ENCODE data around the gene DPT.

DPT gene

GRCh38 chr1:168698453-168698852, 30.6 kb downstream of the DPT start:
- DNase-seq (ENCODE audit: low read depth) = no peak

DNA sequence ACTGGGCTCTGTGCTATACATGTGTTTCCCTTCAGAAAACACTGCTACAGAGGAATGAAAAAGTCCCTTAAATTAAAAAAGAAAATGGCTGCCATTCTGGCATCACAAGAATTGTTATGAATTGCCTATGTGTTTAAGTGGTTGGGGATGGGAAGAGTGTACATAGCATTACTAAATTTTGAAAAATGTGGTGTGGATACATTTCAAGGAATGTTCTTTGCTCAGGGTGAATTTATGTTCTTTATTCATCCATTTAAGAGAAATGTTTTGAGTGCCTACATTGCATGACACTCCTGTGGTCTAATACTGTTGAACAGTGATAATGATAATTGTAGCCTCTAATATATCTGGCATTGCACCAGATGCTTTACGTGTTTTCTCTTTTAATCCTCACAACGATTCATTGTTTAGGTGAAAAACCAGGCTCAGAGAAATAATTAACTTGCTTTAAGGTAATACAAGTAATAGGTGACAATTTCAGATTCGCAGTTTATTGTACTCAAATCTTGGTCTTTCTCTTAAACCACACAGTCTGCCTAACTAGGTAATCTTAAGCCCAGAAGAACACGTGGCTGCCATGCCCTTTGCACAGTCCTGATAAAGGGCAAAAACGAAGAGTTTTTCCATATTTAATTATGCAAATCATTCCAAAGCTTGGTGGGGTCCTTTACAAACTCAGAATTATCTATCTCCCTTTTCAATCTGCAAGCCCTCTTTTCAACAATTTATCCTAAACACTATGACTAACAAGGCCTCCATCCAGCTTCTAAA, 31.5 kb downstream of the DPT start:
- no peak for DNase-seq (ENCODE audit: low read depth)

- no peak for DNase-seq (ENCODE audit: low read depth)
These were observed 32.8 kb downstream of the DPT start for GRCh38 chr1:168696125-168696760.

GRCh38 chr1:168693872-168694238, 35.2 kb downstream of the DPT start:
- DNase-seq (ENCODE audit: low read depth) = no peak

GRCh38 chr1:168693197-168693871, 35.7 kb downstream of the DPT start:
- DNase-seq (ENCODE audit: low read depth) = no peak

GRCh38 chr1:168692472-168692871, 36.5 kb downstream of the DPT start:
- DNase-seq (ENCODE audit: low read depth) = no peak

- DNase-seq (ENCODE audit: low read depth) = no peak
These were observed 37.5 kb downstream of the DPT start for GRCh38 chr1:168691541-168691940.

DNA sequence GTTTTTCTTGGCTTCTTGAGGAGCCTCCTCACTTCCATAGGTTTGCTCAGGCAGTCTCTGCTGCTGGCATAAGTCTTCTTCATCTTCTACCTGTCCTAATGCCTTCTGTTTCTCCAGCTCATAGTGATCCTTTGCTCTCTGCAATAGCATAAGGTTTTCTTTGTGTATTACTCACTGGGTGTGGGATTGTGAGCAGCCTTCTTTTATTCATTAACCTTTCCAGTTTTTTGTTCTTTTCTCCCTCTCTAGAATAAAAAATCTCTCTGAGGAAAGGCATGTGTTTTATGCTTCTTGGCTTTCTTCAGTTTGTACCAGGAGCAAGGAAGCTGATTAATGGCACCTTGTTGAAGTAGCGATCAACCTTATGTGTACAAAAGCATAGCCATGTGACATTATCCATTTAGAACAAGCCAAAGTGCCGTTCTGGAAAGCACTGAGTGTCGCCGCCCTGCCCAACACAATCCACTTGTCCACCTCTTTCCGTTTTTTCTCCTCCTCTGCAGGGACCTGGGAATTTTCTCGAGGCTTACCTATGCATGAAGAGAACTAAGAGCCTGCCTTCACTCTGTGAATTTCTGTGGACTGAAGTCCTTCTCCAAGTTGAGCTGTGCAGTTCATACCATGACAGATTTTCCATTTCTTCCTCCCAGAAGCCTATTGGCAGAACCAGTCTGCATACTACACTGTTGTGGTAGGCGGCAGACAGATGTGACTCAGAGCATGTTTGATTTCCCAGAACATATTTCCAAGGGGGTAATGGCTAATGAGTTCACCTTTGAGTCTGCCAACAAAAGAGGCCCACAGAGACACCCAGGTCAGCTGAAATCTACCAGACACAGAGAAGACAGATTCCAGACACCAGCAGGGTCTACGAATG, 39.0 kb downstream of the DPT start:
- no peak for DNase-seq (ENCODE audit: low read depth)

DNA sequence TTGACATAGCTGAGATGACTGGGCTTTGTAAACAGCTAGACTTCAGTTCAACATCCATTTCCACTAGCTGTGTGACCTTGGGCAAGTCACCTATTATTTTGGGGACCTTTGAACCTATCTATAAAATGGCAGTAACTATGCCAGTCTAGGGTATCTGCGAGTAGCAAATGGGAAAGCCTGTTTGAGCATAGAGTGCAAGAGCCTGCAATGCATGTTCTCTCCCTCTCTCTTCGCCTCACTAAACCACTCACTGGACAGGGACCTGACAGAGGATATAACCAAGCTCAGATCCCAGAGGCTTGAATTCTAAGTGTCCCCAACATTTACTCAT, 39.7 kb downstream of the DPT start:
- no peak for DNase-seq (ENCODE audit: low read depth)

GRCh38 chr1:168688644-168689326, 40.2 kb downstream of the DPT start:
- no peak for DNase-seq (ENCODE audit: low read depth)

- no peak for DNase-seq (ENCODE audit: low read depth)
These were observed 41.2 kb downstream of the DPT start for GRCh38 chr1:168687816-168688215.

DNA sequence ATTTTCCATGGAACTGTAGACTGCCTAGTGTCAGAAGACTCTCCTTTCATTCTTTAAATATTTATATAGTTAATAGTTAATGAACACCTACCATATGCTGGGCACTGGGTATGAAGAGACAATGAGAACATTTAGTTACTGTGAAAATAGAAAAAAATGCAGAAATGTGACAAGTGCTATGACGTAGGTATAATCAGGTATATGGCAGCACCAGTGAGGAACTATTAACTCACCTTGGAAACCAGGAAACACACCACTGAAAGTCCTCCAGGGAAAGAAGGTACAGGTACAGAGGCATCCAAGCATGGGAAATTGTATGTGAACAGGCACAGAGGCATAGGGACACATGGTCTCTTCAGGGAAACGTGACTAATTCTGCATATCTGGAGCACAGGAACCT, 42.3 kb downstream of the DPT start:
- no peak for DNase-seq (ENCODE audit: low read depth)

DNA sequence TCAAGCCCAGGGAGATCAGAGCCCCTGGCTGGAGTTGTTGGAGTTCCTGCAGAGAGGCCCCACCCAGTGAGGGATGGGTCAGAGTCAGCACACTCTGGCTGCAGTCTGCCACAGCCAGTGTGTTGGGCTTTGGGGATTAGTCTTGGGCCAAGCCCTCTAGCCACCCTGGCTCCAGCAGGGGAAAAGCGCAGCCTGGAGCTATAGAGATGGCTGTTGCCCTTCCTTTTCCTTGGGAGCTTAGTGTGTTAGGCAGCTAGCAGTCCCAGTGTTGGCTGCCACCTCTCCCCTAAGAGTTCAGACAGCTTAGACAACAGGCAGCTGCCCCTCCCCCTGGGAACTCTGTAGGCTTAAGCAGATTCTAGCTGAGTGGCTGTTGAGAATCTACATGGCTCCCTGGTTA, 45.1 kb downstream of the DPT start:
- no peak for DNase-seq (ENCODE audit: low read depth)

DNA sequence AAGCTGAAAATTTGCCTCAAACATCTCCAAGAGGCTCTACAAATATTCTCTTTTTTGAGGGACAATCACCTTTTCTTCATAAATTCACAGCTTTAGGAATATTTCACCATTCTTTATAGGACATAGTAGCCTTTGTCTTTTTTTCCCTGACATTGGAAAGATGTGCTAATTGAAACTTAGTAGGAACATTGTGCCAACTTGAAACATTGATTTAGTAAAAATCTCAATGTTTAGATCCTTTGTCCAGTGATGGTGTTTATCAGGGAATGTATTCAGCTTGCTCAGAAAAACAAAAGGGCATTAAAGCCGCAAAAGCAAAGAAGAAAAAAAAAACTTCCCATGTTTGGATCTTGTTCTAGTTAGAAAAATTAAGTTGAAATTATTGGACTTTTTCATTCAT, 52.1 kb downstream of the DPT start:
- no peak for DNase-seq (ENCODE audit: low read depth)

DNA sequence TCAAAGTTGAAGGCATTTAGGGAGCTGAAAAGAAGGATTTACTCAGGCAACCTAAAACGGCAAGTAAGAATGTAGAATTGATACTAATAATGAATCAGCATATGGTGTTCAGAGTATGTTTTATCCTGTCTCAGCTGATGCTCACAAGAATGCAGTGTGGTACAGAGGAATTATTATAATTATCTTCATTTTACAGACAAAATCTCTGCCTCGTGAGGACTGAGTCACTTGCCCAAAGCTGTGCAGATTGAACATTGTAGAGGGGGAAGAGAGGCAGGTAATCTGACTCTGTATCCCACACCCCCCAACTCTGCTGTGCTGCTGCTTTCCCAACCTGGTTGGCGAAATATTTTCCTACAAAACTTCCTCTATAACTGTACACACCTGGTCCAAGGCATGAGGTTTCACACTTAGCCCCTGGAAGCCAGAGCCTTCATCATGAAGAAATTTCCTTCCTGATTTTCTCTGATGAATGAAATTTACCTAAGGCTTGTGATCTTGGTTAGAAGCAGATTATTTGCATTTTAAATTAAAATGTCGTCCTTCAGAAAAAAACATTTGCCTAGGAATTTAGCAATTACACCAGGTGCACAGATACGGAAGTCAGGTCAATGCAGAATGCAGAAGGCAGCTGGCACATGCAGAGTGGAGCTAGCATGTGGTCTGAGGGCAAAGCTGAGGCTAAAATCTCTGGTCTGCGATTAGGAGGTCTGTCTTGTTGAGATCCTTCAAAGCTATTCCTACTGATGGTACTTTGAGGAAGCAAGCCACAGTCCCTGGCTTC, 52.8 kb downstream of the DPT start:
- DNase-seq (ENCODE audit: low read depth) = no peak

- DNase-seq (ENCODE audit: low read depth) = no peak
These were observed 54.9 kb downstream of the DPT start for GRCh38 chr1:168673974-168674683.

DNA sequence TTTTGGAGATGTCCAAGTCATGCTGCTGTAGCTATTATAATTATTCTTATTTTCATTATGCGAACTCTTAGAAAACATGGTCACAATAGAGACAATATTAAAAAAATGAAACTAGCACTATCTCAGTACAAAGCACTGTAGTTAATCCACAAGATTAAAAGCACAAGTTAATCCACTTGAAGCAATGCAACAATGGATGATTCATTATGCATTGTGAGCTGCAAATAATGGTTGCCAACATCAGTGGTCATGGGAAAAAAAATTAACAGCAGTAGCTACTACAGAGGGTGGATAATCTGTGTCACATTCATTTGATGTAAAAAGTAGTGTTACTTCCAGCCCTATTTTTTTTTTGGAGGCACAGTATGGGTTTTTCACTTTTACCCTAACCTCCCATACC, 56.7 kb downstream of the DPT start:
- no peak for DNase-seq (ENCODE audit: low read depth)

GRCh38 chr1:168671782-168672181, 57.2 kb downstream of the DPT start:
- no peak for DNase-seq (ENCODE audit: low read depth)

DNA sequence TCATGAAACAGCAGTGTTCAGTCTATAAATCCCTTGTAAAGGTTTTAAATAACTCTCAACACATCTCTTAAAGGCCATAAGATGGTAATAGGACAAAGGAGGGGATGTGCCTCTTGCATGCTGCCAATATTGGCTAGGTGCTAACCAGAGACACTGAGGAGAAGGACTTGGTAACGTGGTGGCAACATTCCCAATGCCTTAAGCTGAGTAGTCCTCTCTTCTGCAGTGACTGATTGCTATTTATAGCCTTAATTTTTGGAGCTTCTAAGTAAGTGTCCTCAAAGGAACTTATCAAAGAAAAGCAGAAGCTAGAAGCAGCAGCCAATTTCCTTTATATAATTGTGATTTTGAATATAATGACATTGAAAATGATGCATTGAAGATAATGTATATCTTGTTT, 63.0 kb downstream of the DPT start:
- no peak for DNase-seq (ENCODE audit: low read depth)

- no peak for DNase-seq (ENCODE audit: low read depth)
These were observed 64.8 kb downstream of the DPT start for GRCh38 chr1:168664069-168664834.

Measured in stimulated activated CD8-positive, alpha-beta memory T cell treated with anti-CD3 and anti-CD28 coated beads, Interleukin-12 subunit alpha, Interleukin-12 subunit beta, amount 100 ng/mL, for 1 hour (primary cell).